GM12878 (cell line): Measurements from ENCODE around the gene GRIA4. TPM values are rescaled to one million over a fixed set of nuclear protein-coding genes. Genes with fewer than 3 reads are reported as not detected.

Experiments used
- ATAC-seq: fragments of 200-7000 bp; cut with Tn5 transposase; 3 replicates; pipeline ENCODE4 v1.9.1; 2020; ENCODE audit warnings: mild to moderate bottlenecking, moderate library complexity
- BruUV-seq: library from RNA; stranded (reverse); fragments of 400-500 nt; replicated peaks from 2 replicates; lab custom pipeline; 2021; lab: Mats Ljungman, UMichigan
- CTCF ChIA-PET: fragments of 300-600 bp; sonication (Branson Sonifier 250); formaldehyde crosslinking; extraction: SDS; loops from one replicate; lab custom pipeline; 2021; ENCODE audit warnings: inconsistent platforms; lab: Yijun Ruan, JAX
- POLR2A ChIA-PET: fragments of 350-600 bp; formaldehyde crosslinking; extraction: SDS; loops from one replicate; lab custom pipeline; 2021; ENCODE audit warnings: inconsistent platforms; lab: Charles Lee
- RAD21 ChIA-PET: fragments of 300-600 bp; sonication (Branson Sonifier 250); formaldehyde crosslinking; loops from one replicate; lab custom pipeline; 2023; ENCODE audit warnings: antibody characterized with exemption; ENCODE audit not compliant: unreplicated experiment; lab: Charles Lee
- SMC1A ChIA-PET: fragments of 300-600 bp; sonication (Branson Sonifier 250); formaldehyde crosslinking; loops from one replicate; lab custom pipeline; 2023; ENCODE audit not compliant: unreplicated experiment, uncharacterized antibody; lab: Charles Lee
- DNase-seq: peaks from one replicate; pipeline ENCODE4 v3.0.0-alpha.2; 2011; ENCODE audit warnings: low read depth, low spot score
- FAIRE-seq: peaks from 3 replicates; lab custom pipeline; 2011; peaks lifted over from hg19 to GRCh38; lab: Jason Lieb, UNC
- H2AFZ ChIP-seq: 2 replicates; pipeline ENCODE4 v1.6.0; 2011; ENCODE audit warnings: low read depth, low read length, control low read depth; ENCODE audit not compliant: control insufficient read depth
- H3K27ac ChIP-seq: 2 replicates; pipeline ENCODE4 v1.5.1; 2011; ENCODE audit warnings: control low read depth; ENCODE audit not compliant: control insufficient read depth, insufficient read depth
- H3K27me3 ChIP-seq, 2 experiments: replicated peaks in 1 of 2; 2 replicates each; pipeline versions ENCODE4 v1.6.0 to v1.6.1; 2011; ENCODE audit warnings: low read length in 1 of 2; ENCODE audit not compliant: control insufficient read depth in 2 of 2, insufficient read depth in 2 of 2
- H3K36me3 ChIP-seq, 2 experiments: 2 replicates each; pipeline ENCODE4 v1.5.1; 2011; ENCODE audit warnings: low read length in 1 of 2; ENCODE audit not compliant: control insufficient read depth in 2 of 2, insufficient read depth in 2 of 2
- H3K4me1 ChIP-seq: 2 replicates; pipeline ENCODE4 v1.6.1; 2011; ENCODE audit warnings: mild to moderate bottlenecking, low read length, moderate library complexity, mixed read lengths; ENCODE audit not compliant: control insufficient read depth, insufficient read depth
- H3K4me2 ChIP-seq: 2 replicates; pipeline ENCODE4 v1.6.0; 2011; ENCODE audit warnings: control low read depth; ENCODE audit not compliant: control insufficient read depth, insufficient read depth
- H3K4me3 ChIP-seq: fragments of 200-600 bp; sonication (generic); 2 replicates; pipeline ENCODE4 v1.5.1; 2016
- H3K79me2 ChIP-seq: 2 replicates; pipeline ENCODE4 v1.6.0; 2011; ENCODE audit warnings: low read length; ENCODE audit not compliant: control insufficient read depth, insufficient read depth
- H3K9ac ChIP-seq: 2 replicates; pipeline ENCODE4 v1.8.0; 2011; ENCODE audit warnings: low read length, control low read depth, mixed read lengths; ENCODE audit not compliant: control insufficient read depth, insufficient read depth
- H3K9me3 ChIP-seq: replicated peaks from 3 replicates; pipeline ENCODE4 v1.5.1; 2011; ENCODE audit warnings: mild to moderate bottlenecking, low read length; ENCODE audit not compliant: control insufficient read depth, insufficient read depth
- H4K20me1 ChIP-seq: 2 replicates; pipeline ENCODE4 v1.6.0; 2011; ENCODE audit not compliant: control insufficient read depth, insufficient read depth
- BACH1 ChIP-seq: fragments of 450-650 bp; IDR thresholded peaks from 2 replicates; pipeline ENCODE4 v1.6.1; 2017; ENCODE audit warnings: mild to moderate bottlenecking, borderline replicate concordance
- CEBPB ChIP-seq, 2 experiments: fragments of 150-350 bp in 1 of 2; IDR thresholded peaks; 2 replicates each; pipeline ENCODE4 v1.6.1; 2012 to 2014; ENCODE audit warnings: low read depth in 2 of 2, low read length in 2 of 2, borderline replicate concordance in 1 of 2, inconsistent platforms in 1 of 2
- CREB1 ChIP-seq: IDR thresholded peaks from 2 replicates; pipeline ENCODE4 v1.6.1; 2012; ENCODE audit warnings: low read depth, mild to moderate bottlenecking, inconsistent platforms
- EED ChIP-seq: sonication (generic); IDR thresholded peaks from 2 replicates; pipeline ENCODE4 v1.6.1; 2016; ENCODE audit warnings: antibody characterized with exemption, low read depth
- NFXL1 ChIP-seq: fragments of 450-650 bp; IDR thresholded peaks from 2 replicates; pipeline ENCODE4 v1.6.1; 2017; ENCODE audit warnings: antibody characterized with exemption, mild to moderate bottlenecking, borderline replicate concordance
- RAD51 ChIP-seq: fragments of 450-650 bp; IDR thresholded peaks from 2 replicates; pipeline ENCODE4 v1.6.1; 2016; ENCODE audit warnings: moderate library complexity, mild to moderate bottlenecking, inconsistent platforms
- REST ChIP-seq: IDR thresholded peaks from 2 replicates; pipeline ENCODE4 v1.6.1; 2012; ENCODE audit warnings: mild to moderate bottlenecking, low read depth, low read length
- SMAD5 ChIP-seq: IDR thresholded peaks from 2 replicates; pipeline ENCODE4 v1.6.1; 2016; ENCODE audit warnings: antibody characterized with exemption, low read depth
- WRNIP1 ChIP-seq: IDR thresholded peaks from 2 replicates; pipeline ENCODE4 v1.6.1; 2011; ENCODE audit warnings: low read depth, low read length, improper control_type of control experiment, borderline replicate concordance
- YBX1 ChIP-seq: fragments of 450-650 bp; IDR thresholded peaks from 2 replicates; pipeline ENCODE4 v1.6.1; 2016; ENCODE audit warnings: antibody characterized with exemption
- ZNF207 ChIP-seq: fragments of 450-650 bp; IDR thresholded peaks from 2 replicates; pipeline ENCODE4 v1.6.1; 2014; ENCODE audit warnings: antibody characterized with exemption, mild to moderate bottlenecking, borderline replicate concordance
- WGBS: methylation state at CpG from one replicate; pipeline ENCODE4 v1.1.6; 2016; ENCODE audit warnings: low lambda C conversion rate; ENCODE audit not compliant: insufficient replicate concordance, insufficient coverage; ENCODE audit errors: missing lambda C conversion rate; 5-methylcytosine and 5-hydroxymethylcytosine counted together
- in situ Hi-C: fragments of 300-500 bp; cut with MboI; formaldehyde crosslinking; loops from 9 replicates; pipeline ENCODE4 v1.14.3; 2018; ENCODE audit warnings: mixed read lengths
- intact Hi-C: fragments of 100-400 bp; cut with micrococcal nuclease; formaldehyde crosslinking; loops from one replicate; pipeline ENCODE4 v1.14.2; 2022; ENCODE audit not compliant: unreplicated experiment
- polyA plus RNA-seq, 11 experiments: library from polyadenylated mRNA; depleted of rRNA in 4 of 11; unstranded in 6 of 11; stranded (reverse) in 5 of 11; fragments of >200 nt; fragmentation: Nextera tagmentation in 4 of 11; fragmentation: Illumina TruSeq in 1 of 11; extraction: Ambion mirVana in 4 of 11; extraction: Trizol in 1 of 11; gene quantifications; 1 replicate in 1 of 11; 2 replicates in 10 of 11; pipeline versions ENCODE4 v1.2.1 to v1.2.3, GENCODE V29; 2011 to 2016; ENCODE audit warnings: inconsistent platforms in 2 of 11, missing spikeins in 2 of 11, low read depth in 1 of 11
- total RNA-seq, 4 experiments: library from RNA; depleted of rRNA in 3 of 4; stranded (reverse); fragments of >200 nt in 3 of 4; fragmentation: Illumina TruSeq in 1 of 4; extraction: Trizol in 1 of 4; gene quantifications; 2 replicates each; pipeline versions ENCODE4 v1.2.1 to v1.2.3, GENCODE V29; 2013 to 2021
- TF ChIP-seq, protein P1 (sequence below): IDR thresholded peaks from 2 replicates; pipeline ENCODE4 v1.6.1; 2012; ENCODE audit warnings: improper control_type of control experiment, low read depth, low read length; ENCODE audit not compliant: insufficient replicate concordance
- TF ChIP-seq, protein P2 (sequence below): IDR thresholded peaks from 2 replicates; pipeline ENCODE4 v1.6.1; 2012; ENCODE audit warnings: low read depth, low read length, improper control_type of control experiment

The GRIA4 gene
- total and polyA plus RNA-seq, 10 of the 15 experiments (the other 5 are each of a cell fraction or from before 2014, with no cell fraction given): 0.04 TPM; not detected in 9

GRCh38 chr11:105910095-105910715, 300.3 kb downstream of the GRIA4 start (continued):
- no peak for TF ChIP-seq REST
- TF ChIP-seq EED: no peak
- no peak for TF ChIP-seq SMAD5
- no peak for TF ChIP-seq RAD51

- in situ Hi-C loops (no loop called here), intact Hi-C loops (no loop called here)
- ChIA-PET POLR2A (no interaction called here), RAD21 (no interaction called here), SMC1A (no interaction called here), CTCF (no interaction called here)
- no peaks in the 10 kb centered on the region for H3K4me1 ChIP-seq
- ATAC-seq: no peak
- 0 out of 2 replicates have a peak, but pooled peaks cover 3% of the 10 kb centered on the region for H4K20me1 ChIP-seq
- no peak overlapping the region for H3K27ac ChIP-seq
- no peaks in the 10 kb centered on the region for H3K36me3 ChIP-seq
- no TSS peak for BruUV-seq
- no peaks in the 10 kb centered on the region for H3K27me3 ChIP-seq
- FAIRE-seq: no peak
- H3K9me3 ChIP-seq: no peaks in the 10 kb centered on the region
- DNase-seq: no peak
- 44% methylated on average over 1 of the region's 1 CpG for WGBS
- no peaks in the 10 kb centered on the region for H3K79me2 ChIP-seq
- H3K4me3 ChIP-seq: no peak overlapping the region
- no peak overlapping the region for H2AFZ ChIP-seq
- H3K4me2 ChIP-seq: no peak overlapping the region
- H3K9ac ChIP-seq: no peak overlapping the region
- TF ChIP-seq WRNIP1 (no peak), ZNF207 (no peak), YBX1 (no peak), NFXL1 (no peak), CREB1 (no peak), CEBPB (IDR thresholded peaks at IDR 0.05; ENCODE audit: borderline replicate concordance in 1 of 2, low read depth in 2 of 2, low read length in 2 of 2) (no peak), BACH1 (no peak)
- TF ChIP-seq, protein P1, sequence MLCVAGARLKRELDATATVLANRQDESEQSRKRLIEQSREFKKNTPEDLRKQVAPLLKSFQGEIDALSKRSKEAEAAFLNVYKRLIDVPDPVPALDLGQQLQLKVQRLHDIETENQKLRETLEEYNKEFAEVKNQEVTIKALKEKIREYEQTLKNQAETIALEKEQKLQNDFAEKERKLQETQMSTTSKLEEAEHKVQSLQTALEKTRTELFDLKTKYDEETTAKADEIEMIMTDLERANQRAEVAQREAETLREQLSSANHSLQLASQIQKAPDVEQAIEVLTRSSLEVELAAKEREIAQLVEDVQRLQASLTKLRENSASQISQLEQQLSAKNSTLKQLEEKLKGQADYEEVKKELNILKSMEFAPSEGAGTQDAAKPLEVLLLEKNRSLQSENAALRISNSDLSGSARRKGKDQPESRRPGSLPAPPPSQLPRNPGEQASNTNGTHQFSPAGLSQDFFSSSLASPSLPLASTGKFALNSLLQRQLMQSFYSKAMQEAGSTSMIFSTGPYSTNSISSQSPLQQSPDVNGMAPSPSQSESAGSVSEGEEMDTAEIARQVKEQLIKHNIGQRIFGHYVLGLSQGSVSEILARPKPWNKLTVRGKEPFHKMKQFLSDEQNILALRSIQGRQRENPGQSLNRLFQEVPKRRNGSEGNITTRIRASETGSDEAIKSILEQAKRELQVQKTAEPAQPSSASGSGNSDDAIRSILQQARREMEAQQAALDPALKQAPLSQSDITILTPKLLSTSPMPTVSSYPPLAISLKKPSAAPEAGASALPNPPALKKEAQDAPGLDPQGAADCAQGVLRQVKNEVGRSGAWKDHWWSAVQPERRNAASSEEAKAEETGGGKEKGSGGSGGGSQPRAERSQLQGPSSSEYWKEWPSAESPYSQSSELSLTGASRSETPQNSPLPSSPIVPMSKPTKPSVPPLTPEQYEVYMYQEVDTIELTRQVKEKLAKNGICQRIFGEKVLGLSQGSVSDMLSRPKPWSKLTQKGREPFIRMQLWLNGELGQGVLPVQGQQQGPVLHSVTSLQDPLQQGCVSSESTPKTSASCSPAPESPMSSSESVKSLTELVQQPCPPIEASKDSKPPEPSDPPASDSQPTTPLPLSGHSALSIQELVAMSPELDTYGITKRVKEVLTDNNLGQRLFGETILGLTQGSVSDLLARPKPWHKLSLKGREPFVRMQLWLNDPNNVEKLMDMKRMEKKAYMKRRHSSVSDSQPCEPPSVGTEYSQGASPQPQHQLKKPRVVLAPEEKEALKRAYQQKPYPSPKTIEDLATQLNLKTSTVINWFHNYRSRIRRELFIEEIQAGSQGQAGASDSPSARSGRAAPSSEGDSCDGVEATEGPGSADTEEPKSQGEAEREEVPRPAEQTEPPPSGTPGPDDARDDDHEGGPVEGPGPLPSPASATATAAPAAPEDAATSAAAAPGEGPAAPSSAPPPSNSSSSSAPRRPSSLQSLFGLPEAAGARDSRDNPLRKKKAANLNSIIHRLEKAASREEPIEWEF: no peak
- TF ChIP-seq, protein P2, sequence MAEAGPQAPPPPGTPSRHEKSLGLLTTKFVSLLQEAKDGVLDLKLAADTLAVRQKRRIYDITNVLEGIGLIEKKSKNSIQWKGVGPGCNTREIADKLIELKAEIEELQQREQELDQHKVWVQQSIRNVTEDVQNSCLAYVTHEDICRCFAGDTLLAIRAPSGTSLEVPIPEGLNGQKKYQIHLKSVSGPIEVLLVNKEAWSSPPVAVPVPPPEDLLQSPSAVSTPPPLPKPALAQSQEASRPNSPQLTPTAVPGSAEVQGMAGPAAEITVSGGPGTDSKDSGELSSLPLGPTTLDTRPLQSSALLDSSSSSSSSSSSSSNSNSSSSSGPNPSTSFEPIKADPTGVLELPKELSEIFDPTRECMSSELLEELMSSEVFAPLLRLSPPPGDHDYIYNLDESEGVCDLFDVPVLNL: no peak
These were observed 301.6 kb downstream of the GRIA4 start for GRCh38 chr11:105911454-105911853.
